Fibroblast of pulmonary artery (primary cell): Measurements from ENCODE around the gene TBC1D1.

Source experiments
- DNase-seq: peaks from one replicate; pipeline ENCODE4 v3.0.0-alpha.2; 2010; ENCODE audit warnings: low read depth
- H3K4me3 ChIP-seq: replicated peaks from 2 replicates; pipeline ENCODE4 v1.5.1; 2011; ENCODE audit warnings: low read depth, mild to moderate bottlenecking, control low read depth, low read length, moderate library complexity
- CTCF ChIP-seq: IDR thresholded peaks from 2 replicates; pipeline ENCODE4 v1.5.1; 2011; ENCODE audit warnings: mild to moderate bottlenecking, control low read depth, low read length, inconsistent platforms; ENCODE audit errors: missing control alignments

Gene TBC1D1

GRCh38 chr4:38184404-38184803 lies 293.5 kb downstream of the TBC1D1 start:
- no peak for DNase-seq
- peak; percentile 38 for TF ChIP-seq CTCF
- H3K4me3 ChIP-seq = no peak overlapping the region

GRCh38 chr4:38185406-38186144 lies 294.7 kb downstream of the TBC1D1 start:
- no peak overlapping the region for H3K4me3 ChIP-seq
- no peak for TF ChIP-seq CTCF
- DNase-seq = no peak

- TF ChIP-seq CTCF = no peak
- no peak overlapping the region for H3K4me3 ChIP-seq
- DNase-seq = no peak
Observed at GRCh38 chr4:38188136-38188535, 297.3 kb downstream of the TBC1D1 start.

- no peak overlapping the region for H3K4me3 ChIP-seq
- TF ChIP-seq CTCF = no peak
- DNase-seq = no peak
Observed at GRCh38 chr4:38188631-38189101, 297.8 kb downstream of the TBC1D1 start.
